ENCODE measurements around the gene GOLGA5.

GOLGA5 gene

DNA sequence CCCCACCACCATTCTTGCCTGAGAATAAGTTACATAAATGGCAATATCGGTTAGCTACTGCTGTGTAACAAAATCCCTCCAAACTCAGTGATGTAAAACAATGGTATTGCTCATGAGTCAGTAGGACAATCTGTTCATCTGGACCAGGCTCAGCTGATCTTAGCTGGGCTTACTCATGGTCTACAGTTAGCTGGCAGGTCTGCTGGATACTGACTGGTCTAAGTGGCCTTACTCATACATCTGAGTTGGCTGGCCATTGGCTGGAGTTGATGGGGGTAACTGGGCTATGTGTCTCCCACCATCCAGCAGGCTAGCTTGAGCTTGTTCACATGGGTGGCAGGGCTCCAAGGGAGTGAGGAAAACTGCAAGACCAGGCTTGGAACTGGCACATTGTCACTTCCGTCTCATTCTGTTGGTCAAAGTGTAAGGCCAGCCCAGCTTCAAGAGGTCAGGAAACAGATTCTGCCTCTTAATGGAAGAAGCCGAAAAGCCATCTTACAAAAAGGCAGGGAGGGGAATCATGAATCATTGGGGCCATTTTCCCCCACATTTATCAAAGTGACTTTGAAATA lies 72.2 kb downstream of the GOLGA5 start:
- H3K27me3 ChIP-seq (ENCODE audit: insufficient read depth, poor library complexity, severe bottlenecking), result no peaks in the 10 kb centered on the region
- no peak for DNase-seq (ENCODE audit: low read depth in 1 of 2, low spot score in 1 of 2)
- TF ChIP-seq SPI1 (IDR thresholded peaks at IDR 0.05; ENCODE audit: borderline replicate concordance, low read depth) (no peak), POLR2AphosphoS5 (IDR thresholded peaks at IDR 0.05; ENCODE audit: low read depth) (no peak), GABPA (IDR thresholded peaks at IDR 0.05; ENCODE audit: low read depth) (no peak)
- TF ChIP-seq, protein P1, sequence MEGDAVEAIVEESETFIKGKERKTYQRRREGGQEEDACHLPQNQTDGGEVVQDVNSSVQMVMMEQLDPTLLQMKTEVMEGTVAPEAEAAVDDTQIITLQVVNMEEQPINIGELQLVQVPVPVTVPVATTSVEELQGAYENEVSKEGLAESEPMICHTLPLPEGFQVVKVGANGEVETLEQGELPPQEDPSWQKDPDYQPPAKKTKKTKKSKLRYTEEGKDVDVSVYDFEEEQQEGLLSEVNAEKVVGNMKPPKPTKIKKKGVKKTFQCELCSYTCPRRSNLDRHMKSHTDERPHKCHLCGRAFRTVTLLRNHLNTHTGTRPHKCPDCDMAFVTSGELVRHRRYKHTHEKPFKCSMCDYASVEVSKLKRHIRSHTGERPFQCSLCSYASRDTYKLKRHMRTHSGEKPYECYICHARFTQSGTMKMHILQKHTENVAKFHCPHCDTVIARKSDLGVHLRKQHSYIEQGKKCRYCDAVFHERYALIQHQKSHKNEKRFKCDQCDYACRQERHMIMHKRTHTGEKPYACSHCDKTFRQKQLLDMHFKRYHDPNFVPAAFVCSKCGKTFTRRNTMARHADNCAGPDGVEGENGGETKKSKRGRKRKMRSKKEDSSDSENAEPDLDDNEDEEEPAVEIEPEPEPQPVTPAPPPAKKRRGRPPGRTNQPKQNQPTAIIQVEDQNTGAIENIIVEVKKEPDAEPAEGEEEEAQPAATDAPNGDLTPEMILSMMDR (IDR thresholded peaks at IDR 0.05; ENCODE audit: insufficient read depth, low read length), result no peak
- TF ChIP-seq, protein P2, sequence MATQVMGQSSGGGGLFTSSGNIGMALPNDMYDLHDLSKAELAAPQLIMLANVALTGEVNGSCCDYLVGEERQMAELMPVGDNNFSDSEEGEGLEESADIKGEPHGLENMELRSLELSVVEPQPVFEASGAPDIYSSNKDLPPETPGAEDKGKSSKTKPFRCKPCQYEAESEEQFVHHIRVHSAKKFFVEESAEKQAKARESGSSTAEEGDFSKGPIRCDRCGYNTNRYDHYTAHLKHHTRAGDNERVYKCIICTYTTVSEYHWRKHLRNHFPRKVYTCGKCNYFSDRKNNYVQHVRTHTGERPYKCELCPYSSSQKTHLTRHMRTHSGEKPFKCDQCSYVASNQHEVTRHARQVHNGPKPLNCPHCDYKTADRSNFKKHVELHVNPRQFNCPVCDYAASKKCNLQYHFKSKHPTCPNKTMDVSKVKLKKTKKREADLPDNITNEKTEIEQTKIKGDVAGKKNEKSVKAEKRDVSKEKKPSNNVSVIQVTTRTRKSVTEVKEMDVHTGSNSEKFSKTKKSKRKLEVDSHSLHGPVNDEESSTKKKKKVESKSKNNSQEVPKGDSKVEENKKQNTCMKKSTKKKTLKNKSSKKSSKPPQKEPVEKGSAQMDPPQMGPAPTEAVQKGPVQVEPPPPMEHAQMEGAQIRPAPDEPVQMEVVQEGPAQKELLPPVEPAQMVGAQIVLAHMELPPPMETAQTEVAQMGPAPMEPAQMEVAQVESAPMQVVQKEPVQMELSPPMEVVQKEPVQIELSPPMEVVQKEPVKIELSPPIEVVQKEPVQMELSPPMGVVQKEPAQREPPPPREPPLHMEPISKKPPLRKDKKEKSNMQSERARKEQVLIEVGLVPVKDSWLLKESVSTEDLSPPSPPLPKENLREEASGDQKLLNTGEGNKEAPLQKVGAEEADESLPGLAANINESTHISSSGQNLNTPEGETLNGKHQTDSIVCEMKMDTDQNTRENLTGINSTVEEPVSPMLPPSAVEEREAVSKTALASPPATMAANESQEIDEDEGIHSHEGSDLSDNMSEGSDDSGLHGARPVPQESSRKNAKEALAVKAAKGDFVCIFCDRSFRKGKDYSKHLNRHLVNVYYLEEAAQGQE (IDR thresholded peaks at IDR 0.05; ENCODE audit: insufficient replicate concordance, low read depth), result no peak
- no peak overlapping the region for H3K4me3 ChIP-seq (replicated peaks; ENCODE audit: insufficient read depth, low read length)
- no peak overlapping the region for H3K27ac ChIP-seq (replicated peaks)

DNA sequence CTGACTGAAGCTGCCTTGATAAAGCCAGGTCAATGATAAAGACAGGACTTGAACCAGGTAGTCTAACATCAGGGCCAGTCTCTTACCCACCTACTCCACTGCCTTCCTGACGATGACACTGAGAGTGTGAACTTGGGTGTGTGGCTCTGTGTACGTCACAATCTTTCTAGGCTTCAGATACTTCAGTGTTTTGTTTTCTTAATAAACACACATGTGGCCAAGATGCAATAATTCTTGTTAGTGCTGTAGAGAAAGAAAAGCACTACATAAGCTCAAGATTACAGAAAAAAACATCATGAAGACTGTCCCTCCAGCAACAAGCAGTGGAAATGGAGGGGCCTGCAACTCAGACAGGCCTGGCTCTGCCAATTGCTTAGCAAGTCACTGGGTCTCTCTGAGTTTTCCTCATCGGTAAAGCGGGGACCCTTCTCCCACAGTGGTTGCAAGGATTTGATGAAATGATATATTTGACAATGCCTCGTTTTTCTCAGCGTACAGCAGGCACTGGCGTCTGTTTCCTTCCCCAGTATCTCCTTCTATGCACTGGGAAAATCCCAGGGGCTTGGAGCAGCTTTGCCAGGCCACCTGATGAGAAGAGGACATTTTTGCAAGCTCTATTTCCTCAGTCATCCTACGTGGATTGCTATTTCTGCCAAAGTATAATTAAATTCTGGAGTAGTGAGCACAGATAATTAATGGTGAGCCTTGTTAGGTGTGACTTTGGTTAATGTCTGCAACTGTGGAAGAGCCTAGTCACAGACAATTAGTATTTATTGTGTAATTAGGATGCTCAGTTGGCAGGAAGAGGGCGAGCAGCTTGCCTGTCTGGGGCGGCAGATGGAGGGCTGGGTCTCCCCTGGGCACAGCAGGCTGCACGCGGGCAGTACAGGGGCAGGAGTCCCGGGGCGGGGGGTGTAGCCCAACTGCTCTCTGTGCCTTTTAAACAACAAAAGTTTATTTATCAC lies 73.1 kb downstream of the GOLGA5 start:
- no peak overlapping the region for H3K4me3 ChIP-seq (replicated peaks; ENCODE audit: insufficient read depth, low read length)
- no peak for DNase-seq (ENCODE audit: low read depth in 1 of 2, low spot score in 1 of 2)
- no peak overlapping the region for H3K27ac ChIP-seq (replicated peaks)
- TF ChIP-seq POLR2AphosphoS5 (IDR thresholded peaks at IDR 0.05; ENCODE audit: low read depth) (no peak), GABPA (IDR thresholded peaks at IDR 0.05; ENCODE audit: low read depth) (no peak), SPI1 (IDR thresholded peaks at IDR 0.05; ENCODE audit: borderline replicate concordance, low read depth) (no peak)
- TF ChIP-seq, protein P1 (IDR thresholded peaks at IDR 0.05; ENCODE audit: insufficient read depth, low read length), result no peak
- TF ChIP-seq, protein P2 (IDR thresholded peaks at IDR 0.05; ENCODE audit: insufficient replicate concordance, low read depth), result no peak
- no peaks in the 10 kb centered on the region for H3K27me3 ChIP-seq (ENCODE audit: insufficient read depth, poor library complexity, severe bottlenecking)

- DNase-seq (ENCODE audit: low read depth in 1 of 2, low spot score in 1 of 2), result no peak
- no peak for TF ChIP-seq SPI1 (IDR thresholded peaks at IDR 0.05; ENCODE audit: borderline replicate concordance, low read depth)
- TF ChIP-seq POLR2AphosphoS5 (IDR thresholded peaks at IDR 0.05; ENCODE audit: low read depth), result no peak
- TF ChIP-seq, protein P2 (IDR thresholded peaks at IDR 0.05; ENCODE audit: insufficient replicate concordance, low read depth), result no peak
- no peak for TF ChIP-seq GABPA (IDR thresholded peaks at IDR 0.05; ENCODE audit: low read depth)
- TF ChIP-seq, protein P1 (IDR thresholded peaks at IDR 0.05; ENCODE audit: insufficient read depth, low read length), result no peak
- no peak overlapping the region for H3K4me3 ChIP-seq (replicated peaks; ENCODE audit: insufficient read depth, low read length)
- no peak overlapping the region for H3K27ac ChIP-seq (replicated peaks)
- peaks cover 7% of the 10 kb centered on the region for H3K27me3 ChIP-seq (ENCODE audit: insufficient read depth, poor library complexity, severe bottlenecking)
These were observed 81.0 kb downstream of the GOLGA5 start for GRCh38 chr14:92874962-92875661.

All from HL-60 (cell line).